Measurements from ENCODE around the gene TYW5. TPM values are rescaled to one million over a fixed set of nuclear protein-coding genes. Genes with fewer than 3 reads are reported as not detected.

TYW5 gene
- total and polyA plus RNA-seq, 2 experiments from 2014 or later, result 5.0 to 14.6 TPM

DNA sequence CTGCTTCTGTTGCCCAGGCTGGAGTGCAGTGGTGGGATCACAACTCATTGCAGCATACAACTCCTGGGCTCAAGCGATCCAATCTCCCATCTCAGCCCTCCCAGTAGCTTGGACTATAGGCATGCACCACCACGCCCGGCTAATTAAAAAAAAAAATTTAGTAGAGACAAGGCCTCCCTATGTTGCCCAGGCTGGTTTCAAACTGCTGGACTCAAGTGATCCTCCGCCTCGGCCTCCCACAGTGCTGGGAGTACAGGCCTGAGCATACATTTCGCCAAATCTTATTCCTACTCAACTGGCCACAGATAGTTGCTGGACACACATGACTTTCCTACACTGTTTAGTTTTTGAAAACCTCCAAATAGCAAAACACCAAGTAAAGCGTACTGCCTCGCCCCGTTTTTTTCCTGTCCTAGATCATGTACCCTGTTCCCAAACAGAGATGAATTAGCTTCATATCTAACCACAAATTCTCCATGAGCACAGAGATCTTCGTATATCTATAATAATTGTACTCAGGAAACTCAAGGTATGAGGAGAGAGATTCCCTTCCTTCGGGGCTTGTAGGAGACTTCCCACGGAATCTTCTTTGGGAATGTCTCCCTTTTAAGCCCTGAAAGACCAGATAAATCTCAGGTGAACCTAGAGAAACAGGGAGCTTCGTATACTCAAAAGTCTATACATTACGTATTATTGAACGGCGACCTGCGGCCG is 44.8 kb downstream of the TYW5 start:
- Histone ChIP-seq H3K9me2 (replicated peaks; ENCODE audit: insufficient read depth) (no peaks in the 10 kb centered on the region), H4K20me1 (ENCODE audit: insufficient read depth, poor library complexity, severe bottlenecking) (peaks cover 5% of the 10 kb centered on the region), H3K9me3 (ENCODE audit: low read depth) (no peaks in the 10 kb centered on the region), H3K27me3 (no peaks in the 10 kb centered on the region), H3K4me2 (peak overlapping the region; percentile 69), H3K27ac (no peak overlapping the region), H3K4me3 (no peak overlapping the region), H3K79me2 (peaks cover 33% of the 10 kb centered on the region), H3K4me1 (ENCODE audit: insufficient read depth) (peaks cover 8% of the 10 kb centered on the region), H2AFZ (peak overlapping the region; percentile 9), H3K36me3 (replicated peaks; ENCODE audit: insufficient read depth, low read depth) (no peaks in the 10 kb centered on the region)
- no peak for TF ChIP-seq CTCF (IDR thresholded peaks at IDR 0.05; ENCODE audit: poor library complexity)
- no peak for TF ChIP-seq EZH2phosphoT487 (IDR thresholded peaks at IDR 0.05; ENCODE audit: low read depth, severe bottlenecking, unreplicated experiment)
- no peak for TF ChIP-seq EZH2 (IDR thresholded peaks at IDR 0.05; ENCODE audit: borderline replicate concordance)
- no peak for DNase-seq (ENCODE audit: low spot score)
- WGBS (ENCODE audit: low lambda C conversion rate, missing lambda C conversion rate), result 52% methylated on average over 18 of the region's 18 CpGs

- Histone ChIP-seq H4K20me1 (ENCODE audit: insufficient read depth, poor library complexity, severe bottlenecking) (no peaks in the 10 kb centered on the region), H3K4me2 (no peak overlapping the region), H3K27me3 (no peaks in the 10 kb centered on the region), H3K9me3 (ENCODE audit: low read depth) (no peaks in the 10 kb centered on the region), H3K27ac (no peak overlapping the region), H3K36me3 (replicated peaks; ENCODE audit: insufficient read depth, low read depth) (no peaks in the 10 kb centered on the region), H3K9me2 (replicated peaks; ENCODE audit: insufficient read depth) (no peaks in the 10 kb centered on the region), H3K4me3 (no peak overlapping the region), H3K4me1 (ENCODE audit: insufficient read depth) (no peaks in the 10 kb centered on the region), H2AFZ (no peak overlapping the region), H3K79me2 (peaks cover 4% of the 10 kb centered on the region)
- WGBS (ENCODE audit: low lambda C conversion rate, missing lambda C conversion rate), result 76% methylated on average over 2 of the region's 2 CpGs
- TF ChIP-seq EZH2phosphoT487 (IDR thresholded peaks at IDR 0.05; ENCODE audit: low read depth, severe bottlenecking, unreplicated experiment) (no peak), CTCF (IDR thresholded peaks at IDR 0.05; ENCODE audit: poor library complexity) (no peak), EZH2 (IDR thresholded peaks at IDR 0.05; ENCODE audit: borderline replicate concordance) (no peak)
- DNase-seq (ENCODE audit: low spot score), result no peak
These were observed 48.1 kb downstream of the TYW5 start for GRCh38 chr2:199907008-199907714.

- no peak overlapping the region for H3K4me3 ChIP-seq
- TF ChIP-seq EZH2 (IDR thresholded peaks at IDR 0.05; ENCODE audit: borderline replicate concordance) (no peak), CTCF (IDR thresholded peaks at IDR 0.05; ENCODE audit: poor library complexity) (no peak), EZH2phosphoT487 (IDR thresholded peaks at IDR 0.05; ENCODE audit: low read depth, severe bottlenecking, unreplicated experiment) (no peak)
- WGBS (ENCODE audit: low lambda C conversion rate, missing lambda C conversion rate), result 85% methylated on average over 1 of the region's 1 CpG
- no peak overlapping the region for H2AFZ ChIP-seq
- H3K27ac ChIP-seq, result no peak overlapping the region
- H3K9me2 ChIP-seq (replicated peaks; ENCODE audit: insufficient read depth), result no peaks in the 10 kb centered on the region
- no peaks in the 10 kb centered on the region for H3K4me1 ChIP-seq (ENCODE audit: insufficient read depth)
- no peak overlapping the region for H3K4me2 ChIP-seq
- H3K79me2 ChIP-seq, result no peaks in the 10 kb centered on the region
- no peaks in the 10 kb centered on the region for H3K27me3 ChIP-seq
- DNase-seq (ENCODE audit: low spot score), result no peak
- no peaks in the 10 kb centered on the region for H3K36me3 ChIP-seq (replicated peaks; ENCODE audit: insufficient read depth, low read depth)
- no peaks in the 10 kb centered on the region for H3K9me3 ChIP-seq (ENCODE audit: low read depth)
- no peaks in the 10 kb centered on the region for H4K20me1 ChIP-seq (ENCODE audit: insufficient read depth, poor library complexity, severe bottlenecking)
These were observed 52.2 kb downstream of the TYW5 start for GRCh38 chr2:199903111-199903510.
